HG03025 (cell line): Measurements from ENCODE around the gene BACH2.
"Not testable (repeated sequence)": the region's sequence is repeated elsewhere in the genome, so short reads cannot be mapped to it uniquely, and the experiment has no call there.

Experiments
- ATAC-seq: cut with Tn5 transposase; IDR thresholded peaks from one replicate; pipeline ENCODE4 v1.9.1; 2021; ENCODE audit warnings: mild to moderate bottlenecking, moderate library complexity; ENCODE audit not compliant: unreplicated experiment, low FRiP score

Gene BACH2

DNA sequence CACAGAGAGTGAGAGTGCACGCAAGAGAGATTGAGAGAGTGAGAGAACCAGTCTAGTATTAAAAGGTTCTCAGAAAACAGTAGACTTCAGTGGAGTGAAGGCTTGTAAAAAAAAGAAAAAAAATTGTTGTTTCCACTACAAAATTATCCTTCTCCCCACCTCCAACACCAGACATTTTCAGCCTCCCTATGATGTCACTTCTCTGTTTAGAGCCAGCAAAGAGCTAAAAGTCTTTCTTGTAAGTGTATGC lies 77.8 kb downstream of the BACH2 start:
- no peak for ATAC-seq

GRCh38 chr6:90217506-90218127 lies 79.0 kb downstream of the BACH2 start:
- no peak for ATAC-seq

- ATAC-seq, result peak; percentile 49
Observed at GRCh38 chr6:90216072-90216977, 80.3 kb downstream of the BACH2 start.

GRCh38 chr6:90214966-90215365 lies 81.7 kb downstream of the BACH2 start:
- no peak for ATAC-seq

GRCh38 chr6:90214461-90214860 lies 82.2 kb downstream of the BACH2 start:
- ATAC-seq, result no peak

- ATAC-seq, result no peak
Observed at GRCh38 chr6:90212274-90212673, 84.4 kb downstream of the BACH2 start.

DNA sequence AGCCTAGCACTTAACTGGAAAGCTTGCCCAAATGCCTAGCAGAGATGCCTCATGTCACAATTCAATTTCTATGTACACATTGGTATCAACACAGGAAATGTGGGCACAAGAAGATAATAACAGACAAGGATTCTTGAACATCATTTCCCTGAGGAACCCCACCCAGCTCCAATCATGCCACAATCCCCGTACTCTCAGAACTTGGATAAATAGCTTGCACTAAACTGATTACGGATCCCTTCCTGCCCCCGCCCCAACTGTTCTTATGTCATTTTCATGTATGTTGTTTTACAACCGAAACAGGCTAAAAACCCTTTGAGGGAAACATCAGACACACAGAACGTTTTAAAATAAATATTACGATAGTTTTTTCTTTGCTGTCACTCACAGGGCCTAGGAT lies 87.1 kb downstream of the BACH2 start:
- no peak for ATAC-seq

DNA sequence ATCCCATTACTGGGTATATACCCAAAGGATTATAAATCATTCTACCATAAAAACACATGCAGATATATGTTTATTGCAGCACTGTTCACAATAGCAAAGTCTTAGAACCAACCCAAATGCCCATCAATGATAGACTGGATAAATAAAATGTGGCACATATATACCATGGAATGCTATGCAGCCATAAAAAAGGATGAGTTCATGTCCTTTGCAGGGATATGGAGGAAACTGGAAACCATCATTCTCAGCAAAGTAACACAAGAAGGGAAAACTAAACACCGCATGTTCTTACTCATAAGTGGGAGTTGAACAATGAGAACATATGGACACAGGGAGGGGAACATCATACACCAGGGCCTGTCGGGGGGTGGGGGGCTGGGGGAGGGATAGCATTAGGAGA lies 88.0 kb downstream of the BACH2 start:
- ATAC-seq, result not testable (repeated sequence)

DNA sequence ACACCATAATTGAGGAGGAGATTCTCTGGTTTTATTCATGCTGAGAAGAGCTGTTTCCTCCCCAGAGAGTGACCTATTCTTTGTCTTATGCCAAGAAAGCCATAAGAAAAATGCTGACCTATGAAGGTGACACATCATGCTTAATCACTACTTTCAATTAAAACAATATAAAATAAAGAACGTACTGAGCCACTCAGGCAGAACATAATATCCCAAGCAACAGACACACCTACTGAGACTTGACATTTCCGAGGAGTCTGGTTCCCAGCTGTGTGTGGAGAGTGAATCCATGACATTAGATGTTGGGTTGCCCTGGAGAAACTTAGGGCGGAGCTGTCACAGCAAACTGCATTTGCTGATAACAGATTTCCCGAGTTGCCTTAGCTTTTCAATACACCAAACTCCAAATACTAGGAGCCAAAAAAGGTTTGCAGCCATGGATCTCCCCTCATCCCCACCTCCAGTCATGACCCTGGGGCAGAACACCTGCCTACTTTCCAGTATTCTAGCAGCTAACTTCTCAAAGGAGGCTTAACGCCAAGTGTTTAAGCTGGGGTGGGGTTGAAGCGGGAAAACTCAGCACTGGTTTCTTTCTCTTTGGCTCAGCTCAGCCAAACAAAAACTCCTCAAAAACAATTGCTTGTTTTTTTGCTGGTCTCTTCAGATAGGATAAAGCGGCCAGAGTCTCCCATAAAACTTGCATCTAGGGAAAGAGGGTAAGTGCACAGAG lies 92.2 kb downstream of the BACH2 start:
- no peak for ATAC-seq

DNA sequence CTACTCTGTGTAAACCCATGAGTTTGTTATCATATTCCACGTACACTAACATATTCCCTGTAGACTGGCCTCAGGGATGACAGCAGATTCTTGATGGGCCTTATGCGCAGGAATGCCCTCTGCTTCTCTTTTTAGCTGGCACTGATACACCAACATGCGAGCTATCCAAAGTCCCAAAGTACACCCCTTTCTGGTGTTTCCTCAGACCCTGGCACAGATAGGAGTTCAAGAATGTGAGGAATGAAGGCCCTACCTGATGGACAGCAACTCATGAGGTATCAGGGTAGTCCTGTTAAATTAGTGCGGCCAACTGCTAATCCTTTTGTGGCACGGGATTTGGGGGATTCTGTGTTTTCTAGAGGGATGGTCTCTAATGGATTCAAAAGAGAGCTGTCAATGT lies 93.0 kb downstream of the BACH2 start:
- no peak for ATAC-seq

- no peak for ATAC-seq
Observed at GRCh38 chr6:90202156-90202555, 94.5 kb downstream of the BACH2 start.

GRCh38 chr6:90199900-90200299 lies 96.7 kb downstream of the BACH2 start:
- no peak for ATAC-seq

DNA sequence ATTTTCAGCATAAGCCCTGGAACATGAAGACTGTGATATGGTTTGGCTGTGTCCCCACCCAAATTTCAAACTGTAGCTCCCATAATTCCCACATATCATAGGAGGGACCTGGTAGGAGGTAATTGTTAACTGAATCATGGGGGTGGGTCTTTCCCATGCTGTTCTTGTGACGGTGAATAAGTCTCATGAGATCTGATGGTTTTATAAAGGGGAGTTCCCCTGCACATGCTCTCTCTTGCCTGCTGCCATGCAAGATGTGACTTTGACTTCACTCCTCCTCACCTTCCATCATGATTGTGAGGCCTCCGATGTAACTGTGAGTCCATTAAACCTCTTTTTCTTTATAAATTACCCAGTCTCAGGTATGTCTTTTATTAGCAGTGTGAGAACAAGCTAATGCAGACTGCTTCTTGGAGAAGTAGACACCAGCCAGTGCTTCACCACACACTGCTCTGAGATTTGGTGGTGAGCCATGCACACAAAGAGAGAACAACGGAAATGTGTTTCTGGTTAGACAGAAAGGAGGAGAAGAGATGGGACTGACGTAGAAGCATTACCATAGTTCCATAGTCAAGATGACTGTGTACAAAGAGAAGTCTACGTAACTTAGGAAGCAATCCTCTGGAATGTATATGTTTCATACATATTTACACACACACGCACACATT lies 97.8 kb downstream of the BACH2 start:
- no peak for ATAC-seq

GRCh38 chr6:90197854-90198496 lies 98.7 kb downstream of the BACH2 start:
- ATAC-seq, result no peak

- no peak for ATAC-seq
Observed at GRCh38 chr6:90195094-90195829, 101.4 kb downstream of the BACH2 start.

DNA sequence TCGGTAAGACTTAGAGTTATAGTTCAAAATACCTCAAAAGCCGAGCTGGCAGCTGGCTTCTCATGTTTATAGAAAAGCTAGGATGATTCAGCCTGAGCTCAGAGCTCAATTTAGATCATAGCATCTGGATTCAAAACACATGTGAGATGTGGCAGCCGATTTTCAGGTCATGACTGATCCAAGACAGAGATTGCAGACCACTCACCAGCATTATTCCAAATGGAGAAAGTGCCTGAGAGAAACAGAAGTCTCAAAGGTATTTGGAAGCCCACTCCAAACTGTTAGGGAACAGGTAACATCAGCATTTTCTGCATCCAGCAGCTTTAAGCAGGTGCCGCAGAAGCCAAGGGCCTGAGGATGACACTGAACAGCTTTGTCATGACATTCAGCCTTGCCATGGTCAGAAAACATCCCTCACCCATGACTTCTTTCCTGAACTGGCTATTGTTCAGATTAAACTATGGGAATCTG lies 102.2 kb downstream of the BACH2 start:
- ATAC-seq, result no peak

DNA sequence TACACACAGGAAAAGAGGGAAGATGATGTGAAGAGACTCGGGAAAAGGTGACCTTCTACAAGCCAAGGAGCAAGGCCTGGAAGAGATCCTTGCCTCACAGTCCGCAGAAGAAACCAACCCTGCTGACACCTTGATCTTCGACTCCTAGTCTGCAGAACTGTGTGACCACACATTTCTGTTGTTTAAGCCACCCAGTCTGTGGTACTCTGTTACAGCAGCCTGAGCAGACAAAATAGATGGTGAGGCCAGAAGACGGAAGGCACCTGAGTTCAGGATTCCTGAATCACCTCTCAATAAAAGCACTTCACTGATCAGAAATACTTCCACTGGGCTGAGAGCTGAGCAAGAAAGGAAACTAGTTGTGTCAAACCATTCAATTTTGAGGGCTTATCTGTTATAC lies 103.3 kb downstream of the BACH2 start:
- no peak for ATAC-seq

DNA sequence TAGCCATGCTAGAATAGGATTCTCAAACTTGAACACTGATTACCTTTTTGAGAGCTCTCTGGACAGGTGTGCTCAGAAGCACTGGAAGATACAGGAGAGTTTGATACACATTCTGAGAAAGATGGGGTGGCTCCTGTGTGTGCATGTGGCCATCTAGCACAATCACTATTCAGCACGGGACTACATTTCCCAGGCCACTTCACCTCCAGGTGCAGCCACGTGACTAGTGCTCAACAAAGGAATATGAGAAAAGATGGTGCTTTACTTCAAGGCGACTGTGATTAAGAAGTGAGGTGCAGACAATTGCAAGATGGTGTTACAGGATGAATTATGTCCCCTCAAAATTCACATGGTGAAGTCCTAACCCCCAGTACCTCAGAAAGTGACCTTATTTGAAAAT lies 103.8 kb downstream of the BACH2 start:
- ATAC-seq, result no peak

DNA sequence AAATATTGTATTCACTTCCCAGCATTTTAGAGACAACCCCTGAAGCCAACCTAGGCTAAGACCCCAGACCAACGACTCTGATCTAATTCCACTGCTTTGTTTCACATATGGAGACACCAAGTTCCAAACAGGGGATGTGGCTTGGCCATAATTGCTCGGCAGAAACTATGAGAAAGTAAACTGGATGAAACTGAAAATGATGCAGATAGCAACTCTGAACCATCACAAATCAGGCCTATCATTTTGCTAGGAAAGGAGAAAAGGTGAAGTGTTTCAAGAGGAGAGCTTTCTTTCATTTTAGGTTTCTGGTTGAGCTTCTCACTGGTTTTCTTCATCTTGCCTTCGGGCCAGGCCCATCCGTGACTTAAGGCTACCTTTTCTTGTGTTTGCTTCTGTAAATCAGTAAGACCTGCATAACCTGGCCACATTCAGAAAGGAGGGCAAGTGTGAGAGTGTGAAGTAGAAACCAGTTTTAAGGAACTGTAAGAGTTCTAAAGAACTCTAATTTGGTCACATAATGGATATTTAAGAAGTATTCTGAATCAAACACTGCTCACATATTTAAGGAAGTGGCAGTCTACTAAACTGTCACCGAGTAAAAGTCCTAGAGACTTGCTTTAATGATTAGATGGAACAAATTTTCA lies 105.8 kb downstream of the BACH2 start:
- no peak for ATAC-seq
